Osteoblast (primary cell): ENCODE measurements around the gene DMD. TPM values are rescaled to one million over a fixed set of nuclear protein-coding genes. Genes with fewer than 3 reads are reported as not detected.

Experiments
- DNase-seq: peaks from one replicate; pipeline ENCODE4 v3.0.0; 2011; ENCODE audit warnings: low spot score, mixed read lengths; ENCODE audit not compliant: insufficient read length; ENCODE audit errors: missing footprints
- H2AFZ ChIP-seq: 2 replicates; pipeline ENCODE4 v1.6.0; 2011; ENCODE audit warnings: mild to moderate bottlenecking, low read length
- H3K27ac ChIP-seq: 2 replicates; pipeline ENCODE4 v1.5.1; 2011; ENCODE audit warnings: mild to moderate bottlenecking, low read depth, low read length, moderate library complexity
- H3K27me3 ChIP-seq: 2 replicates; pipeline ENCODE4 v1.6.0; 2012; ENCODE audit warnings: mild to moderate bottlenecking, control low read depth, inconsistent platforms, low read length, moderate library complexity; ENCODE audit not compliant: insufficient read depth
- H3K36me3 ChIP-seq: 2 replicates; pipeline ENCODE4 v1.5.1; 2011; ENCODE audit warnings: mild to moderate bottlenecking, low read length, control low read depth, moderate library complexity; ENCODE audit not compliant: insufficient read depth
- H3K4me1 ChIP-seq: 2 replicates; pipeline ENCODE4 v1.5.1; 2011; ENCODE audit warnings: mild to moderate bottlenecking, low read length, control low read depth, moderate library complexity; ENCODE audit not compliant: insufficient read depth
- H3K4me2 ChIP-seq: 2 replicates; pipeline ENCODE4 v1.6.0; 2011; ENCODE audit warnings: mild to moderate bottlenecking, low read length; ENCODE audit not compliant: insufficient read depth
- H3K4me3 ChIP-seq: fragments of 200-600 bp; sonication (generic); 3 replicates; pipeline ENCODE4 v1.5.1; 2012; ENCODE audit warnings: mild to moderate bottlenecking, low read length, inconsistent platforms; ENCODE audit not compliant: insufficient read depth
- H3K79me2 ChIP-seq: 2 replicates; pipeline ENCODE4 v1.6.0; 2012; ENCODE audit warnings: mild to moderate bottlenecking, low read length, control low read depth, inconsistent platforms; ENCODE audit not compliant: insufficient read depth
- H3K9me3 ChIP-seq: 2 replicates; pipeline ENCODE4 v1.5.1; 2011; ENCODE audit warnings: low read depth, low read length, control low read depth
- H4K20me1 ChIP-seq: 2 replicates; pipeline ENCODE4 v1.6.0; 2012; ENCODE audit warnings: mild to moderate bottlenecking, low read length, control low read depth; ENCODE audit not compliant: insufficient read depth
- CTCF ChIP-seq: IDR thresholded peaks from 2 replicates; pipeline ENCODE4 v1.5.1; 2011; ENCODE audit warnings: mild to moderate bottlenecking, low read depth, low read length, moderate library complexity; ENCODE audit errors: extremely low read depth
- total RNA-seq: library from RNA; depleted of rRNA; stranded (reverse); fragments of >200 nt; gene quantifications from 2 replicates; pipeline ENCODE4 v1.2.3, GENCODE V29; 2012

DMD gene
- total RNA-seq, 1 donor = 12.7 TPM

GRCh38 chrX:32798990-32799389, 412.4 kb downstream of the DMD start:
- Histone ChIP-seq H3K27ac (no peak overlapping the region), H3K9me3 (no peaks in the 10 kb centered on the region), H2AFZ (no peak overlapping the region), H3K79me2 (no peaks in the 10 kb centered on the region), H3K4me2 (no peak overlapping the region), H3K4me3 (no peak overlapping the region), H4K20me1 (no peaks in the 10 kb centered on the region), H3K36me3 (no peaks in the 10 kb centered on the region), H3K4me1 (no peaks in the 10 kb centered on the region), H3K27me3 (no peaks in the 10 kb centered on the region)
- DNase-seq = no peak
- TF ChIP-seq CTCF = no peak

DNA sequence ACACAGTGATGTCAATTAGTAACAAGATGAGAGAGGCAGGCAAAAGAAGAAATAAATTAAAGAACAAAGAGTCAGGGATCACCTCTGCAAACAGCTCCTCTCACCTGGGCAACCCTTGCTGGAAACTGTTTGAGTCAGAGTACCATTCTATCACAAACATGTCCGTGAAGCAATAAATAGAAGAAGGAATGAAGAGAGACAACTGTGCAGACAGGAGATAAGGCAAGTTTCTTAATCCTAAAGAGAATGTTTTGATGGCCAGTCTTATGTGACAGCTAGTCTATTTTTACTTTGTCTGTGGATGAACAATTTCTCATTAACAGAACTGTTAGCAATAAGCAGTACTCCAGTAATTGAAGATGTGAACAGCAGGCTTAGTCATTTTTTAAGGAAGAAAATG, 422.4 kb downstream of the DMD start:
- no peak overlapping the region for H3K4me2 ChIP-seq
- H4K20me1 ChIP-seq = no peaks in the 10 kb centered on the region
- H2AFZ ChIP-seq = no peak overlapping the region
- no peak overlapping the region for H3K27ac ChIP-seq
- no peaks in the 10 kb centered on the region for H3K4me1 ChIP-seq
- no peaks in the 10 kb centered on the region for H3K79me2 ChIP-seq
- no peak overlapping the region for H3K4me3 ChIP-seq
- DNase-seq = no peak
- TF ChIP-seq CTCF = no peak
- H3K27me3 ChIP-seq = no peaks in the 10 kb centered on the region
- no peaks in the 10 kb centered on the region for H3K36me3 ChIP-seq
- peaks cover 3% of the 10 kb centered on the region for H3K9me3 ChIP-seq

- no peaks in the 10 kb centered on the region for H3K79me2 ChIP-seq
- no peak for TF ChIP-seq CTCF
- H3K27ac ChIP-seq = no peak overlapping the region
- no peaks in the 10 kb centered on the region for H4K20me1 ChIP-seq
- no peaks in the 10 kb centered on the region for H3K27me3 ChIP-seq
- H3K9me3 ChIP-seq = no peaks in the 10 kb centered on the region
- no peaks in the 10 kb centered on the region for H3K36me3 ChIP-seq
- no peaks in the 10 kb centered on the region for H3K4me1 ChIP-seq
- no peak overlapping the region for H3K4me2 ChIP-seq
- DNase-seq = no peak
- no peak overlapping the region for H3K4me3 ChIP-seq
- H2AFZ ChIP-seq = no peak overlapping the region
Measured at GRCh38 chrX:32780109-32780508, 431.2 kb downstream of the DMD start.

- H3K4me3 ChIP-seq = no peak overlapping the region
- H3K36me3 ChIP-seq = no peaks in the 10 kb centered on the region
- no peaks in the 10 kb centered on the region for H3K9me3 ChIP-seq
- no peaks in the 10 kb centered on the region for H4K20me1 ChIP-seq
- DNase-seq = no peak
- H3K4me1 ChIP-seq = no peaks in the 10 kb centered on the region
- no peak overlapping the region for H3K27ac ChIP-seq
- no peak overlapping the region for H2AFZ ChIP-seq
- H3K79me2 ChIP-seq = no peaks in the 10 kb centered on the region
- H3K4me2 ChIP-seq = no peak overlapping the region
- H3K27me3 ChIP-seq = no peaks in the 10 kb centered on the region
- TF ChIP-seq CTCF = no peak
Measured at GRCh38 chrX:32778965-32779364, 432.4 kb downstream of the DMD start.
